ENCODE measurements around the gene SCP2.
A peak's percentile ranks its signal among the peaks of the same experiment; 100 is the strongest.

Gene SCP2

DNA sequence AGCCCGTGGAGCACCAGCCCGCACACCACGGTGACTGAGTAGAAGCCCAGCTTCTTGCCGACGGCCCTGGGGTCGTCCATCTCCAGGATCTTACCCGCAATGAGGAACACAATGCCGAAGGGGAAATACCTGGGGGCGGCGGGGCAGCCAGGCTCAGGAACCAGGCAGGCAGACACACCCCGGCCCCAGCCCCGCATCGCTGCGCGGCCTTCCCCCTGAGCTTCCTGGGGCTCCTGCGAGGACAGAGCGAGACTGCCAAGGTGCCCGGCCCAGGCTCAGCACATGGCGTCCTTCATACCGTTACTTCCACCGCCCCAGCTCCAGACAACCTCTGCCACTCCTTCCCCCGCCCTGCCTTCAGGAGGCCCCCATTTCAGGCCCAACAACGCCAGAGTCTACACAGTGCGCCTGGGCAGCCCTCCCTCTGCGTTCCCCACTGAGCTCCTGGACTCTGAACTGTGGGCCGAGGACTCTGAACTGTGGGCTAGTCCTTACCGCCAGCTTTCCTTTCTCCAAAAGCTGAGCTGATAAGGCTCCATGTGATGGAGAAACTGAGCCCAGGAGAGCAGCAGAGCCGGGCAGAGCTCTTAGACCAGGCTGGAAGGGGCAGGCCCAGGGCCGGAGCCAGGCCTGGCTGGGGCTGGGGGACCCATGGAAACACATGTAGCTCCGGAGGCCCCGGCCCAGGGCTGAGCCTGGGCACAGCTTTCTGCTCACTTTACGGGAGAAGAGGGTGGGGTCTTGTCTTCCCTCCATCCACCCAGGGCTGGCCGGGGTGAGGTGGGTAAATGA, 165.8 kb downstream of the SCP2 start:
- no peak overlapping the region for H3K4me3 ChIP-seq
- H3K27ac ChIP-seq = peak overlapping the region in 1 of 2 donors; percentile 9
- DNase-seq (ENCODE audit: low spot score) = no peak
- no peak for TF ChIP-seq CTCF (IDR thresholded peaks at IDR 0.05)

- Histone ChIP-seq H3K27ac (peak overlapping the region in 1 of 2 donors; percentile 9), H3K4me3 (no peak overlapping the region)
- no peak for DNase-seq (ENCODE audit: low spot score)
- no peak for TF ChIP-seq CTCF (IDR thresholded peaks at IDR 0.05)
Observed at GRCh38 chr1:53093451-53093754, 166.3 kb downstream of the SCP2 start.

GRCh38 chr1:53093778-53094532, 166.9 kb downstream of the SCP2 start:
- Histone ChIP-seq H3K4me3 (no peak overlapping the region), H3K27ac (no peak overlapping the region)
- no peak for DNase-seq (ENCODE audit: low spot score)
- TF ChIP-seq CTCF (IDR thresholded peaks at IDR 0.05) = no peak

DNA sequence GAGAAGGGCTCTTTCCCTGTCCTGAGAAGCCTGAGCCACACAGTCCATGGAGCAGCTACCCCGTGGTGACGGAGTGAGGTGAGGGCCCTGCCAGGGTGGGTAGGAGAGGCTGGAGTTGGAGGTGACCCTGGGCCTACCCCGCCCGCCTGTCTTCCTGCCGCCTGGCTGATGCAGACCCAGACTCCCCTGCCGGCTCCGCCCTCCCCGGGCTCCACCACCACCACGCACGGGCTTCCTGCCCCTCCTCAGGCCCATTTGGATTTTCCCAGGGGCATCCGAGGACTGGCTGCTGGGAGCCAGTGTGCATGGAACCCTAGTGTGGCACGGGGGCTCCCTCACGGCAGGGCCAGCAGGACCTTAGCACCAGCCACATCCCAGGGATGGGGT, 167.4 kb downstream of the SCP2 start:
- H3K27ac ChIP-seq = no peak overlapping the region
- DNase-seq (ENCODE audit: low spot score) = no peak
- no peak overlapping the region for H3K4me3 ChIP-seq
- TF ChIP-seq CTCF (IDR thresholded peaks at IDR 0.05) = no peak
